HL-60 (cell line): ENCODE measurements around the gene SLC25A51.

Experiments
- DNase-seq, 2 experiments: peaks; one replicate each; pipeline ENCODE4 v3.0.0-alpha.2; 2010 to 2020; ENCODE audit warnings: low read depth in 1 of 2, low spot score in 1 of 2
- H3K27ac ChIP-seq: fragments of 250-450 bp; sonication (Bioruptor Pico); replicated peaks from 2 replicates; pipeline ENCODE4 v1.5.1; 2020; ENCODE audit warnings: mild to moderate bottlenecking, moderate library complexity
- H3K27me3 ChIP-seq: fragments of 250-450 bp; sonication (Bioruptor Pico); 2 replicates; pipeline ENCODE4 v1.5.1; 2021; ENCODE audit warnings: mild to moderate bottlenecking, moderate library complexity; ENCODE audit not compliant: insufficient read depth, poor library complexity, severe bottlenecking
- H3K4me3 ChIP-seq: replicated peaks from 2 replicates; pipeline ENCODE4 v1.5.1; 2011; ENCODE audit warnings: mild to moderate bottlenecking, control low read depth, low read length; ENCODE audit not compliant: insufficient read depth
- CTCF ChIP-seq: IDR thresholded peaks from one replicate; pipeline ENCODE4 v1.5.1; 2011; ENCODE audit warnings: low read length, control low read depth, inconsistent platforms; ENCODE audit not compliant: insufficient read depth
- GABPA ChIP-seq: IDR thresholded peaks from 2 replicates; pipeline ENCODE4 v1.6.1; 2012; ENCODE audit warnings: low read depth
- POLR2AphosphoS5 ChIP-seq: IDR thresholded peaks from 2 replicates; pipeline ENCODE4 v1.6.1; 2012; ENCODE audit warnings: low read depth
- REST ChIP-seq: IDR thresholded peaks from 2 replicates; pipeline ENCODE4 v1.6.1; 2012; ENCODE audit warnings: low read depth; ENCODE audit not compliant: insufficient replicate concordance
- SPI1 ChIP-seq: IDR thresholded peaks from 2 replicates; pipeline ENCODE4 v1.6.1; 2012; ENCODE audit warnings: low read depth, mild to moderate bottlenecking, borderline replicate concordance

SLC25A51 gene

GRCh38 chr9:37917313-37917731 lies 13.4 kb upstream of the SLC25A51 start:
- Histone ChIP-seq H3K4me3 (no peak overlapping the region), H3K27me3 (no peaks in the 10 kb centered on the region), H3K27ac (no peak overlapping the region)
- DNase-seq: no peak
- no peak for TF ChIP-seq SPI1
- no peak for TF ChIP-seq REST
- TF ChIP-seq CTCF: no peak
- no peak for TF ChIP-seq GABPA
- TF ChIP-seq POLR2AphosphoS5: no peak

GRCh38 chr9:37916471-37917312 lies 12.8 kb upstream of the SLC25A51 start:
- DNase-seq: no peak
- Histone ChIP-seq H3K27me3 (no peaks in the 10 kb centered on the region), H3K27ac (no peak overlapping the region), H3K4me3 (no peak overlapping the region)
- TF ChIP-seq GABPA (no peak), CTCF (no peak), SPI1 (no peak), POLR2AphosphoS5 (no peak), REST (no peak)

GRCh38 chr9:37915911-37916470 lies 12.1 kb upstream of the SLC25A51 start:
- H3K27ac ChIP-seq: no peak overlapping the region
- no peak for DNase-seq
- TF ChIP-seq SPI1 (no peak), POLR2AphosphoS5 (no peak), REST (no peak), GABPA (no peak), CTCF (no peak)

More at GRCh38 chr9:37915911-37916470, 12.1 kb upstream of the SLC25A51 start:
- Histone ChIP-seq H3K4me3 (no peak overlapping the region), H3K27me3 (no peaks in the 10 kb centered on the region)
